CD4-positive, alpha-beta T cell treated with Interferon alpha-2 for 1 hour (primary cell): ENCODE data around the gene MED27.

Experiments
- DNase-seq, 2 donors: peaks; one replicate each; pipeline ENCODE4 v3.0.0-alpha.2; 2020 to 2022

The MED27 gene

DNA sequence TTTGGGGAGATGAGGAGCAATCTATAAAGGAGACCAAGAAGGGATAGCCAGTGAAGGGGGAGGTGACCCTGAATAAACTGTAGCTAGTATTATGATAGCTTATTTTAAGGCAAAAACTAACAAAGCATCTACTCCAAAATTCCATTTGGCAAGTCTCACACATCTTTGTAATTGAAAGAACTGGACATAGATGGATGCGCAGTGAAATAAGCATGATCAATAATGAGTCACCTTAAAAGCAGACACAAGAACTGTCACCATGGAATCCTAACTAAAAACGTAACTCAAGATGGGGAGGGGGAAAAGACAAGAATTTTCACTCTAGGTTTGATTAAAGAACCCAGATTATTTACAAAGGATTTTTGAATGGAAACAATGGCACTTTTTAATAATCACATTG, 164.5 kb downstream of the MED27 start:
- DNase-seq: no peak

DNA sequence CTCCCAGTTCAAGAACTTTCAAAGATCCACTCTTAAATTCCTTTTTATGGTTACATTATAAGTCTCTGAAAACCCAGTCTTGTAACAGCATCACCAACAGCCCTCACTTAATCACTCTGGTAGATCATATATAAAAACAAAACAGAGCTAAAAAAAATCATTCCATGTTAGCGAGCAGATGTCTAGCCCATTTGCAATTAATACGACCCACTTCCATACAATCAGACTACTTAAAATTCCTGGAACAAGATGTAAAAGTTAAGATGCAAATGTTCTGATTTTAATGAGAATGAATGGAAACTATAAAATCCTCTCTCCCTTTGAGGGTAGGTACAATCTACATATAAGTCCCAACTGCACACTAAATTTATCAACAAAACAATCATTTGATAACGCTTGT, 167.0 kb downstream of the MED27 start:
- DNase-seq: no peak

DNA sequence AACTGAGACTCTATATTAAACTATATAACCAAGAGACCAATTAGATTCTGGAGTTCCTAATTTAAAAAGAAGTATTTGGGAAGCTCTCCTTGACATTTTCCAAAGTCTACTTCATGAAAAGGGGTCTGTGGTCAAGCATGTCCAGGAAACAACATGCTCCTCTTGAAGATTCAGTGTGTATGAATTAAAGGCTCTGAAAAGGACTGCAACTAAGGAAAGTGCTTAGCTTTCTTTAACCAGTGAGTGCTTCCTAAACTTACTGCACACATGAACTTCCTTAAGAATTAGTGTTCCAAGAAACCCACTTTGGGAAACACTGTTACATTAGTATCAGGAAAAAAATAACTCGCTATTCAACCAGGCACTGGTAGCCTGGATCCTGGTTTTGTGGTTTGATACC, 167.6 kb downstream of the MED27 start:
- no peak for DNase-seq

DNA sequence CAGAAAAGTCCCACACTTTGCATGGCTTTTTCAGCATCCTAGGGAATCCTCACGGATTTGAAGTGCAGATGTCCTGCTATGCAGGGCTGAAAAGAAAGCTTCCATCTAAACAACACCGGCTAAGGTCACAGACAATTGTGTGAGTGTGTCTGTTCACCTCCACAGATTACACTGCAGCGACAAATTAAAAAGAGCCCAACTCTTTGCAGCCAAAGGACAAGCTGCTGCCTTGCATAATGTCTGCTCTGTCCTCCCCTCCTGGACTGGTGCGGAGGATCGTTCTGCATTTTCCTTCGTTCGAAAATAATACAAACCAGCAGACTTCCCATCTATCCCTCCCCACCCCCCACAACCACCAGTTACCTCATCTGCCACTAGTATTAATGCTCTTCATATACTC, 169.1 kb downstream of the MED27 start:
- DNase-seq: no peak

DNA sequence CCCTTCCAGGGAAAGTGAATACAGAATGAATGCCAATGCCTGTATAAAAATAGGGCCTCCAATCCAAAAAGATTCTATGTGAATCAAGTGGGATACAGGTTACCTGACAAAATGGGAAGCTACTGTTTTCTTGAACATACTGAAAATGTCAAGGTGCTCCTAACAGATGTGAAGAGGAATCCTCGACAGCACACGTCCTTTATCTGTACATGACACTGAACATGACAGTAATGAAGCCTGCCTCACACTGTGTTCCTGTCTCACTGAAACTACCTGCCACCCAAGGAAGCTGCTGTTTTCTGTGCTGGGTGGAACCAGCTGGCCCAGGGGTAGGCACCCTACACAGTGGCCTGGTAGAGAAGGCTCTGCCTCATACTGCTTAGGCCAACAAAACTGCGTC, 174.5 kb downstream of the MED27 start:
- no peak for DNase-seq

DNA sequence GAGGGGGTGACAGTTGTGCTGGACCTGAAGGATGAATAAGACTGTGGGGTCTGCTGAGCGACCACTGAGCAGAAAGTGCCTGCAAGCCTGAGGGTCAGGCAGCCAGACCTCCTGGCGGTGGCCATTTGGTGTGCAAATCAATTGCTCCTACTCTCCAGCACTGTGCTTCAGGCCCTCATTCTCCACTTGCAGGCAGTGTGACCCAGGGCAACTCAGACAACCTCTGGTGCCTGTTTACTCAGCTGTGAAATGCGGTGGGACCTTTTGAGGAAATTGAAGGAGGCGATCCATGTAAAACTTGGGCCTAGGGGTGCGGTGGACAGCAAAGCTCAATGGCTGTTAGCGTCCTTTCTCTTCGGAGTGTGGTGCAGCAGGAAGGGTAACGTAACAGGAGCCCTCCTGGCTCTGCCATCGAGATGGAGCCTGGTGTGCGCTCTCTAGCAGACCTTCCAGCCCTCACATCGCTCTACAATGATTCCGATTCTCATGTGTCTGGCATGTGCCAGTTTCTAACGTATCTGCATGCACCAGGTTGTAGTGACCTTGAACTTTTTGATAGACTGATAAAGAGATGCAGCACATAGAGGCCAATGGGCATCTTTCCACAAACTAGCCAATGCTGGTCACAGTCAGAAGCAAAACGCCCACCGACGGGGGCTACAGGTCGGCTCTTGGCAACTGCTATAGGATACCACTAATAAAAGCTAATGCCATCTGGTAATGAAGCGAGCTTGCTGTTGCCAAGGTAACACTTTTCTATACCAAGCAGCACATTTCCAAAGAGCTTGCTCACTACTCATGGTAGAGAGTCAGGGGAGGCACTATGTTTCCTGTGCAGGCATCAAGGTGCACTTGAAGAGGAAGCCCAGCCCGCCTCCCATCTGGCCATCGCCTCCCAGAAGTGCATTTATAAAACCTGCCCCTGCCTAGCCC, 180.1 kb downstream of the MED27 start:
- DNase-seq: no peak

DNA sequence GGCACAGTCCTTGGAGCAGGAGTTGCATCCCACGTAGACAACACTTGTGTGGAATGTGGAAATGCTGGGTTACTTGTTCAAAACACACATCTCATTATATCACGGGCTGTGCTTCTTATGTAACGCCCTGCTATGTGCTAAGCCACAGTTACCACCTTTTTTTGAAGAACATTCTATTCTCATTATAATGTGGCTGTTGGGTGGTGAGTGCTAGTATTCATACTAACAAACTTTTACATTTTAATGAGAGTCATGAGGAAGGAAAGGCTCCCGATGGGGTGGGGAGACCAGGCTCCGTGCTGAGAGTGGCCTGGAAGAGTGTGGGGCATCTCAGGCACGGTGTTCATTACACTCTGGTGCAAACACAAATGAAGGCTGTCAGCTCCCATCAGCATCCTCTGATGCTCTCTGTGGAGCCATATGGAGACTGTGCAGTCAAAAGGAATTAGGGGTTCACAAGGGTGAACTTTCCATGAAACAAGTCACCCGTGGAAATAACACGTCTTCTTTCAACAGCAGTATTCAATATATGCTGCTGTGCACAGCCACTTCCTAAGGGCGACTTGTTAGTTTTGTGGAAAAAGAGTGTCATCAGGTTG, 186.7 kb downstream of the MED27 start:
- no peak for DNase-seq

DNA sequence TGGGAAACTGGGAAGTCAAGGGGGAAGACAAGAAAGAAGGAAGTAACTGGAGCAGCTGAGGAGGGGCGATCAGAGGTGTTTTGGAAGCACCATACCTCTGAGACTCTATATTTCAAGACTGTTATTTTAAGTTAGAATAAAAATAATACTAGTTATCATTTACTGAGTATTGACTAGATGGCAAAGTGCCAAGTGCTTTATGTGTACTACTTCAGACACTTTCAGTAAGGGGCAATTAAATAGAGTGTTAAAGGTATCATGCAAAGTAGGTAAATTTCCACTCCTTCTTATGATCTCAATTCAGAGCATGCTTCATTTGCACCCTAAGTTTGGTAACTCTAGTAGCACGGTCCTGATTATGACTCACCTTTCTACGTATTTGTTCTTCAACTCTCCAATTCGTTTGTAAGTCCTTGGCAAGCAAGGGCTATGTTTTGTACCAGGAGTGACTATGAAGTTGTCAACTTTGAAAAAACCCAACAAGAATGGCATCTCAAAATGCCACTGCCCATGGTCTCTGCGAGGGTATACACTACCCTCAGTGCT, 187.4 kb downstream of the MED27 start:
- no peak for DNase-seq

DNA sequence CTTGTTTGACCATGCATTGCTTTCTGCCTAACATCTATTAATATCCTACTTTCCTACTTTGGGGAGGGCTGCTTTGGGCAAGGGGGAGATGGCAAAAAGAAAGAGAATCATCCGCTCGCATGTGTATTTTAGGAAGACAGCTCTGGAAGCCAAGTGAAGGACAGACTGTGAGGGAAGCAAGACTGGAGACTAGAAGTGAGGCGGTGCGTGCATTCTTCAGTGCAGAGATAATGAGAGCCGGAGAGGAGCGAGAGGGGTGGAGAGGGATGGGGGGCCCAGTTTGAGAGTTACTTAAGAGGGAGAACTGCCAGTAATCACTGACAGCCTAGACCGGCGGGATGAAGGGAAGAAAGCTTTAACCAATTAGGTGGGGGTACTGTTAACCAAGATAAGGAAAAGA, 188.1 kb downstream of the MED27 start:
- no peak for DNase-seq

DNA sequence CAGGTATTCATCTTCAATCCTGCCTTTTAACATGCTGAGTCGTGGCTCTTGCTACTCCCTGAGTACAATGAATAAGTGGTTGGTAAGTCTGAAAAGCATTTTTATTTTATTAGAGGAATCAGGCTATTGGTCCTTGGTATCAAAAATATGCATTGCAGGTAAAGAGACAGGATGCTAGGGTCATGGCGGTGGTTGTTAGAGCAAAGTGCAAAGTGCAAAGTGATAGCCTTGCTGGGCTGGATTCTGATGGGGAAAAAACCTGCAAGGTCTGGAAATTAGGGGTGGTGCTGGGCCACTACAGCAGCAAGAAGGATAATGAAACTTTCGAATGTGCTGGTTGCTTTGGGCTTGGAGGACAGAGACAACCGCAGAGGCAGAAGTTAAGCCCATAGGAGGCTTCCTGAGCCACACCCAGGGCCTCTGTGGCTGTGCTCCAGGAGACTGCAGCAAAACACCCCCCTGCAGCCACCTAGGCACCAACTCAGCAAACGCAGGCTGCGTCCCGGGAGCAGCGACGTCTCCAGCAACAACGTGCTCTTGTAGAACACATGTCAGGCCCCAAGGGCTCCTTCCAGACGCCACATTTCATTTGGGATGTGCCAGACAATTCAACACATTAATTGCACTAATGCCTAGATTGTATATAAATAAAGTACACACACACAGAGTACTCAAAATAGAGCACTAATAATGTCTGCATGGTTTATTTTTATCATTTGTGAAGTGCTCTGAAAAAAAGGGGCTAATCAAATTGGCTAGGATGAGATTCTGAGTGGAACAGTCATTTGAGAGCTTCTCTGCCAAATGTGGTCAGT, 190.0 kb downstream of the MED27 start:
- no peak for DNase-seq

DNA sequence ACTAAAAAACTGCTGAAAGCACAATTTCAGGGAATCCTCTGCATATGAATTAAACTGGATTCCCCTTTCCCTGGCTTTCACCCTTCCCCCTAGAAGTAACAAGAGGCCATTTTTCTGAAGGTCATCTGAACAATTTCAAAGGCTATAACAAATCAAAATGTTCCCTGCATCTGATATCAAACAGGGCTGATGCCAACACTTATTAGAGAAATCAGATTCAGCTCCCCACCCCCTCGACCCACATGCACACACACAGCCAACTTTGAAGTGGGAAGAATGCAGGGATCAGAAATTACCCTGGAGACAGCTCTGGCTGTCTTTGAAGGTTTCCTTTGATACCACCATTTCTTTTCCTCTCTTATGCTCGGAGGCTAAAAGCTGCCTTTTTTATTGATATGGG, 190.7 kb downstream of the MED27 start:
- DNase-seq: no peak

DNA sequence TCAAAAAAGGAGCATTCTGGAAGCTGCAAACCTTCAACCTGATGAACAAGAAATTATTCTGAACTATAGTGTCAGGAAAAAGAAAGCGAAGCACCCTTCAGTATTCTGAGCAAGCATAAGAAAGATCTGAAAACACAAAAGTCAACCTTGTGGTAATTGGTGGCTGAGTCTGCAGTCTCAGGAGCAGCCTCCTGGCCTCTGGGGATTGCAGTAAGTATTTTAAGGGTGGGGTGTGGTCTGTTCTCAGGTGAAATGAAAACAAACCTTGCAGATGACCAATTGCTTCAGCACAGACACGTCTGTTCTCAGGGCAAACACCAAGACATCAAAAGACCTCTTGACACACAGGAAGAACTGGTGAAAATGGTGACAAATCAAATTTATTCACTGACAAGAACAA, 192.0 kb downstream of the MED27 start:
- no peak for DNase-seq

DNA sequence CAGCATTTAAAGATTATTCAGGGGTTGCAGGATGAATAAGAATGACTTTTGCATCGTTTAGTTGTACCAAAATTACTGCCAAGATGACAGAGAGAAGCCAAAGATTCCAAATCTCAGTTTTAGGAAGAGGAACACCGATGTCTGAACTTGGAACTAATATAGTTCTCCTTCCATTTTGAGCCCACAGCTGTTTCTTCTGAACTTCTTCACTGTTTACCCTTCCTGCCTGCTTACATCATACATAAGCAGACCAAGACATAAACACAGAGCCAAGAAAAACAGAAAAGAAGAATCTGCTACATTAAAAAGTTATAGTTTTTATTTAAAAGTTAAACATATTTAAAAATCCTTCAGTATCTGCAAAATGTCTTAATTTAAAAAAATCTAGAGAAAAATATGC, 192.8 kb downstream of the MED27 start:
- no peak for DNase-seq

DNA sequence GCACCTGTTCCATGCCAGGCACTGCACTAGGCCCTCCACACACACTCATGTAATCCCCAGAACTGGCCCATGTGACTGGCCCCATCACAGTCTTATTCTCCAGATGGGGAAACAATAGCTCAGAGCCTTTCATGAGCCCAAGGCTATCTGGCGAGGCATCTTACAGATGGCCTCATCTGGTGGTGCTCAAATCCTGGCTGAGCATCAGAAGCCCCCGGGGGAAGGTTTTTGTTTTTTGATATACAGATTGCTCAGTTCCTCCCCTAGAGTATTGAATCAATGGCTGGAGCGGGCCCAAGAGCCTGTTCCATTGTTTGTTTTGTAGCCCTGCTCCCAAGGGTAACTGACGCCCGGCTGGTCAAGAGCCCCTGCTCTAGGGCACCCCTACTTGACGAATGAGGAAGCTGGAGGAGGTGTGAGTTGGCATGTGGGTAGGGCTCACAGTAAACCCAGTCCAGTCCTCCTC, 194.5 kb downstream of the MED27 start:
- DNase-seq: no peak

DNA sequence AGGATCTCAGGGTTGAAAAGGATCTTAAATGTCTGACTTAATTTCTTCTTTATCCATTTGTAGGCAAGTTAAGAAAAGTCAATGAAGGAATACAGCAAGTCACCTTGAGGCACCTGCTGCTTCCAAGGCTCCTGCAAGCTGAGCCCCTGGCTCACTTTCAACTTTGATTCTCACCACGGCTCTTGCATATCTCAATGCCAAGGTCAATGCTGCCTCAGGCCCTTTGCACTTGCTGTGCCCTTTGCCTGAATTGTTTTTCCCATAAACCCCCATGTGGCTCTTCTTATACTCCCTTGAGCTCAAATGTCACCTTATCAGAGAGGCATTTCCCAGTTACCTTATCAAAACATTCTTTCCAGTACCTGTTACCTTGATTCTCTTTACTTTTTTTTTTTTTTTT, 195.4 kb downstream of the MED27 start:
- no peak for DNase-seq

DNA sequence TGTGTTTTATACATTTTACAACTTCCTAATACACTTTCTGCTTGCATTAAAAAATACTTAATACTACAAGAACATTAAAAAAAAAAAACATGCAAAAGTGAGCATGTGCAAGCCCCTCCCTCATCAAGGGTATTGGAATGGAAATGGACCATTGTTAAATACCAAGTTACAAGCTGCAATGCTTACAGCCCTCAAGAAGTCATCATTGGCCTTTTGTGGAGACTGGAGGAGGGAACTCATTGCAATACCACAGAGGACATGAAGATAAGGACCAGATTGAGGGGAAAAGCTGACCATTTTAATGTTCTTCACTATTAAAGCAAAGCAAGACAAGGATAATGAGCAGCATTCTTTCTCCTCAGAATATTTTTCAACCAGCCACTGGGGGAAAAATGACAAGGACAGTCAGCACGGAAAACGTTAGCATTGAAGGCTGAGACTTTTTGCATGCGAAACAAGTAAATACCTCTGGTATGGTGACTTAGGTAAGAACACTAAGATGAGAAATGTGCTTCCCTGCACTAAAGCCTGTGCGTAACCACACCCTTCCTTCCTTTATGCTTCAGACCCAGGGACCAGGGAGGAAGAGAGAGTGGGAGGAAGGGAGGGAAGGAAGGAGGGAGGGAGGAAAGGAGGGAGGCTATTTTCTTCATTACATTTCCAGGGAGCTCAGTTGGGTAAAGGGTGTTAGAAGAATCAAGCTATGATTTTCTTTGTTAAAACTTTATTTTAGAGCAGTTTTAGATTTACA, 198.7 kb downstream of the MED27 start:
- DNase-seq: no peak

DNA sequence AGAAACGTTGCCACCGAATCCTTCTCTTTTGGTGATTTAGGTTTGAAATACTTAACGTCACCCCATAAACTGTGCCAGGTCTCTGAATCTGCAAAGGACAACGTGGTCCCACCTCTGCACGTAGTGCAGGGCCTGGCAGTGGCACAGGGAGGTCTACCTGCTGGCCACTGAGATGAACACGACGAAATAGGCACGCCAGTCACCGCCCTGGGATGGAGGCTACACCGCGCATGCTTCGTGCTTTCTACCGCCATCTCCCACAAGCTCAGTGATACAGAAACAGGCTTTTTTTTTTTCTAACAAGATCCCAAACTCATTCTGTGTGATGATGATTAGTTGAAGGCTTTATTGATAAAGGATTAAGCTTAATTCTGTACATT, 199.8 kb downstream of the MED27 start:
- DNase-seq: no peak

DNA sequence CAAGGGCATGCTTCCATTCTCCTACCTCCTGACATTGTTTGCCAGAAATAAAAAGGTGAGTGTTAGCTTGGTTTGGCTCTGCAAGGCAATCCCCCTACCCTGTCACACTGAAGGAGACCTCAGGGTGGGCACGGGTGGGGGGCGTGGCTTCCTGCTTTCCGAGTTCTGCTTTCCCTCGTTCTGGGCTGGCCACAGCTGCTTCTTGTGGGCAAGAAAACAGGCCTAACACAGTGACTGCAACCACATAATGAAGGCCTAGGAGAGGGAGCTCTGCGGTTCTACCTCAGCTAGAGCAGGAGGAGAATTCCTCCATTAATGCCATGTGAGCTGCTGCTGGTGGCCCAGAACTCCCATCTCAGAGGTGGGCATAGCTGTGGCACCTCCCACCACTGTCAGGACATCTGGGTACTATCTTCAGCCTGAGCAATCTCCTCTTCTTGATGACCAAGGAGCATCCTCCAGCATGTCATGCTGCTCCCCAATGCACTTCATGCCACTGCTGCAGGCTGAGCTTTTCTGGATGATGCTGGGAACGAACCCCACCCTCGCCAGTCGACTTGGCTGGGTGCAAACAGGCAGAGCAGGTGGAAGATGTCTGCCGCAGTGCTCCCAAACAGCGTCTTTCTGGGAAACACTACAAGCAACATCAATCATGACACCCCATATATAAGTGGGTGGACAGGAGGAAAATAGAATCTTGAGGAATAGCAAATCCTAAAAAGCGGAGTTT, 200.3 kb downstream of the MED27 start:
- no peak for DNase-seq

DNA sequence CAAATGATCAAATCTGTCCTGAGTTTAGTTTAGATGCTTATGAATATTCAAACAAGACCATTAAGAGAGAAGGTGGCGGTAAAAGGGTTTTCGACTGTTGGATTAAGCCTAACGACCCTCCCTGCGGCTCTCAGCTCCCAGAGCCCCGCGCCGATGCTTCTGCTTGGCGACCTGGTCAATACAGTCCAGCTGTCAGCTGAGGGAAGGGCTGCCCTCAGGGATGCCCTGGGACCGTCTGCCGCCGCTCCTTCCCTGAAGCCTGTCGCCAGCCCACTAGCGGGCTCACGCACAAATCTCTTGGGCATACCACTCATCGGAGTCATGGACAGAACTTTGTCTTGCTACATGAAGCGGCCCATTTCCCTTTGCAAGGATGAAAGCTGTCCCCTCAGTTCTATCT, 203.2 kb downstream of the MED27 start:
- no peak for DNase-seq

DNA sequence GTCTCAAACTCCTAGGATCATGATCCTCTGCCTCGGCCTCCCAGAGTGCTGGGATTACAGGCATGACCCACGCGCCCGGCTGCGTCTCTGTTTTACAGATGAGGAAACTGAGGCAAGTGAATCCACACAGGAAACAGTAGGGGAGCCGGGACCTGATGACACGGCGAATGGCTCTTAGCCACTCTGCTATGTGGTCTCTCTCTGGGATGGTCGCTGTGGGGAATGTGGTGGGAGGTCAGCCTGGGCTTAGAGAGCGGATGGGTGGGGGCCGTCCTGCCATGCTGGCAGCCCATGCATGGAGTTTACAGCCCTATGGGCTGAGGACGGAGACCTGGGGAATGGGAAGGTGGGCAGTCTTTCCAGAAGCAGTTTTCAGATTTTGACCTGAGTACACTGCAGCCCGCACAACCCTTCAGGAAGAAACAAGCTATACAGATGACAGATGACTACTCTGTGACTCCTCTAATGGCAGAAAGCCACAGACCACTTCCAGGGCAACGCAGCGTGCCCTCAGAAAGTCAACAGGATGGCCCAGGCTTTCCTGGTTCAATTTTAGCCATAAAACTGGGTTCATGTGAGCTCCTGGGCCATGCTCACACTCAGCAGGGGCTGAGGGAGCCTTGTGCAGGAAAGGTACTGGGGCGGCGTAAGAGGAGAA, 203.7 kb downstream of the MED27 start:
- no peak for DNase-seq

DNA sequence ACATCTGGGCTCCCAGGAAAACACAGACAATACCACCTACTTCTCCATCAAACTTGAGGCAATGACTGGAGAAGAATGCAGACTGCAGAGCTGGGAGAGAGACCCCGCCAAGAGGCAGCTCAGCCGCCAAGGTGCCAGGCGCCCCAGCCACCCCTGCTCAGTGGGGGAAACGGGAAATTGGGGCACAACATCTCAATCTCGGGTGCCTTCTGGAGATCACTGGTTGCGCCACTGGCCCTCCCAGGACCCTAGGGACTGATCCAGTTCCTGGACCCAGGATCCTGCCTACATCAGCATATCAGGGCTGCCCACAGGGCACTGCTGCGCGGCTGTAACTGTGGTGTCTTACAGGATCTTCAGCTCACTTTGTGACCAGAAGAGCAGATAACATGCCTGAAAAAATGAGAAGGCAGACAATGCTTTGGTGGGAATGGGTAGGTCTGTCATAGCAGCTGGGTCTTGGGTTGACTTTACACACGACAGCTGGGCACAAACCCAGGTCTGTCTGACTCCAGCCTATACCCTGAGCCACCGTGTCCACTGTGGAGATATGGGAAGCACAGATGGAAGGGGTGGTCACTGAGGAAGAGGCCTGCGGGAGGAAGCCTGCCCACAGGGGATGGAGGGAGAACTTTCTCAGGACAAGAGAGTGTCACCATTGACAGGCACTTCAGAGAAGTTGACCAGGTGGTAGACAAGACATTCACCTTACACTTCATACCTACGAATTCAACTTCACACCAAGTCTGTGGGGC, 204.6 kb downstream of the MED27 start:
- no peak for DNase-seq
